Esophagus squamous epithelium (tissue), 5 donors: ENCODE data around the gene TNFSF12. TPM values are rescaled to one million over a fixed set of nuclear protein-coding genes. Genes with fewer than 3 reads are reported as not detected.
A peak's percentile ranks its signal among the peaks of the same experiment; 100 is the strongest.

ENCODE experiments used
- DNase-seq: peaks from one replicate; lab custom pipeline; 2025; lab: John Stamatoyannopoulos, UW
- H3K27ac ChIP-seq, 4 donors: fragments of 200-600 bp; sonication (generic); one replicate each; pipeline ENCODE4 v1.5.1; 2016 to 2019; ENCODE audit warnings: mild to moderate bottlenecking in 1 of 4
- H3K27me3 ChIP-seq, 4 donors: fragments of 200-600 bp; sonication (generic); 1 replicate in 3 of 4; 2 replicates in 1 of 4; pipeline versions ENCODE4 v1.5.1 to v1.6.0; 2017 to 2021; ENCODE audit warnings: antibody characterized with exemption in 1 of 4
- H3K36me3 ChIP-seq, 3 donors: fragments of 200-600 bp; sonication (generic); one replicate each; pipeline ENCODE4 v1.5.1; 2016 to 2019
- H3K4me1 ChIP-seq, 3 donors: fragments of 200-600 bp; sonication (generic); one replicate each; pipeline ENCODE4 v1.5.1; 2017 to 2019
- H3K4me3 ChIP-seq, 4 donors: fragments of 200-600 bp; sonication (generic); 1 replicate in 3 of 4; 2 replicates in 1 of 4; pipeline ENCODE4 v1.5.1; 2016 to 2019; ENCODE audit warnings: mild to moderate bottlenecking in 2 of 4, moderate library complexity in 1 of 4
- H3K9me3 ChIP-seq, 3 donors: fragments of 200-600 bp; sonication (generic); one replicate each; pipeline ENCODE4 v1.5.1; 2016 to 2019
- CTCF ChIP-seq, 6 experiments: fragments of 450-650 bp in 4 of 6; fragments of 200-600 bp in 2 of 6; sonication (generic) in 2 of 6; IDR thresholded peaks; one replicate each; pipeline ENCODE4 v1.5.1; 2016 to 2019; ENCODE audit warnings: antibody characterized with exemption in 6 of 6, mild to moderate bottlenecking in 4 of 6, moderate library complexity in 4 of 6
- POLR2A ChIP-seq, 4 donors: fragments of 450-650 bp; IDR thresholded peaks; one replicate each; pipeline ENCODE4 v1.6.1; 2017; ENCODE audit warnings: antibody characterized with exemption in 4 of 4, mild to moderate bottlenecking in 4 of 4, moderate library complexity in 3 of 4
- WGBS, 2 donors: methylation state at CpG; one replicate each; pipeline ENCODE4 v1.1.5; 2018; 5-methylcytosine and 5-hydroxymethylcytosine counted together
- intact Hi-C: fragments of 100-400 bp; cut with DNase I; formaldehyde crosslinking; loops from one replicate; pipeline ENCODE4 v1.15.0; 2022
- total RNA-seq, 4 donors: library from RNA; depleted of rRNA; stranded (reverse); fragments of >200 nt; gene quantifications; one replicate each; pipeline ENCODE4 v1.1.0, GENCODE V29; 2016
- donor health status: DM: yes; HTN: yes; CAD: no.

Gene TNFSF12
- total RNA-seq, 4 donors from 2014 or later: 3.5 to 41.6 (median 6.5) TPM

- Histone ChIP-seq H3K27ac (peak overlapping the region; percentile 97 to 100 (median 98)), H3K4me1 (peaks cover 36 to 59% (median 41%) of the 10 kb centered on the region in 3 donors), H3K4me3 (peak overlapping the region; percentile 73 to 100 (median 85)), H3K36me3 (peaks cover 40 to 78% (median 47%) of the 10 kb centered on the region in 3 donors), H3K9me3 (no peaks in the 10 kb centered on the region), H3K27me3 (no peaks in the 10 kb centered on the region)
- intact Hi-C loops: no loop called here
- TF ChIP-seq POLR2A (IDR thresholded peaks at IDR 0.05) (peak in 1 of 4 donors; percentile 55), CTCF (IDR thresholded peaks at IDR 0.05) (no peak)
- WGBS, 2 donors: 0 to 4% methylated on average over 5 to 12 of the region's 71 CpGs
- peak; percentile 69 for DNase-seq
These were observed 24.6 kb downstream of the TNFSF12 start for GRCh38 chr17:7573324-7574080.

GRCh38 chr17:7574176-7574953 lies 25.5 kb downstream of the TNFSF12 start:
- no peak for TF ChIP-seq POLR2A (IDR thresholded peaks at IDR 0.05)
- TF ChIP-seq CTCF (IDR thresholded peaks at IDR 0.05): no peak
- intact Hi-C loops: no loop called here
- H3K9me3 ChIP-seq: no peaks in the 10 kb centered on the region
- H3K4me3 ChIP-seq: peak overlapping the region; percentile 73 to 100 (median 85)
- peaks cover 40 to 68% (median 49%) of the 10 kb centered on the region in 3 donors for H3K4me1 ChIP-seq
- peaks cover 40 to 76% (median 50%) of the 10 kb centered on the region in 3 donors for H3K36me3 ChIP-seq
- H3K27me3 ChIP-seq: no peaks in the 10 kb centered on the region
- H3K27ac ChIP-seq: peak overlapping the region; percentile 97 to 100 (median 98)
- 14 to 25% methylated on average over 6 to 15 of the region's 15 CpGs for WGBS, 2 donors
- DNase-seq: no peak

DNA sequence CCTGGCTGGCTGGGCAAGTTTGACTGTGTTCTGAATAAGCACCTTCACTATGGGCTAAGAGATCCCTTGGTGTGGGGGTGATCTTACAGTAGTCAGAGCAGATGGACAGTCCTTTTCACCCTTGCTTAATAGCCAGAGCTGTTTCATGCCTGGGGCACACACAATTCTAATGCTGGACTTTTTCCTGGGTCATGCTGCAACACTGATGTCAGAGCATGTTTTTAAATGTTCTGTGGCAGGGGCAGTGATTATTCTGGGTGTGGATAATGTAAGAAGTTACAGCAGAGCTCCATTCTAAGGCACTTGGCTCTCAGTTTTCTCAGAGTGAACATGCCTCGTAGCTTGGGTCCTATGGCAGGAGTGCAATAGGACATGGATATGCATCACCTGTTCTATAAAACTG lies 26.6 kb downstream of the TNFSF12 start:
- peak overlapping the region in 2 of 4 donors; percentile 73 to 78 for H3K4me3 ChIP-seq
- 60 to 86% methylated on average over 1 of the region's 1 CpG for WGBS, 2 donors
- H3K27ac ChIP-seq: peak overlapping the region; percentile 97 to 100 (median 98)
- intact Hi-C loops: no loop called here
- DNase-seq: no peak
- H3K9me3 ChIP-seq: no peaks in the 10 kb centered on the region
- peaks cover 47 to 79% (median 60%) of the 10 kb centered on the region in 3 donors for H3K4me1 ChIP-seq
- no peak for TF ChIP-seq CTCF (IDR thresholded peaks at IDR 0.05)
- TF ChIP-seq POLR2A (IDR thresholded peaks at IDR 0.05): no peak
- no peaks in the 10 kb centered on the region for H3K27me3 ChIP-seq
- peaks cover 40 to 65% (median 48%) of the 10 kb centered on the region in 3 donors for H3K36me3 ChIP-seq

DNA sequence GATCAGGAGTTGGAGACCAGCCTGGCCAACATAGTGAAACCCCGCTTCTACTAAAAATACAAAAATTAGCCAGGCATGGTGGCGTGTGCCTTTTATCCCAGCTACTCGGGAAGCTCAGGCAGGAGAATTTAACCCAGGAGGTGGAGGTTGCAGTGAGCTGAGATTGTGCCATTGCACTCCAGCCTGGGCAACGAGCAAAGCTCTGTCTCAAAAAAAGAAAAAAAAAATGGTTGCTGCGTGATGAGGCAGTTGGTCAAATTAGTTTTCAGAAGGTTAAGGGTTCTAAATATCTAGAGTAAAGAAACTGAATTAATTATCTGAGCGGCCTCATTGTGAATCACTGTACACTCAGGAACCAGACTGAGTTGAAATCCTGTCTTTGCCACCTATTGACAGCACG lies 27.1 kb downstream of the TNFSF12 start:
- intact Hi-C loops: no loop called here
- Histone ChIP-seq H3K27me3 (no peaks in the 10 kb centered on the region), H3K27ac (peak overlapping the region; percentile 97 to 100 (median 98)), H3K4me1 (peaks cover 52 to 84% (median 65%) of the 10 kb centered on the region in 3 donors), H3K36me3 (peaks cover 40 to 60% (median 44%) of the 10 kb centered on the region in 3 donors), H3K4me3 (peak overlapping the region in 2 of 4 donors; percentile 73 to 78), H3K9me3 (no peaks in the 10 kb centered on the region)
- no peak for DNase-seq
- TF ChIP-seq POLR2A (IDR thresholded peaks at IDR 0.05) (no peak), CTCF (IDR thresholded peaks at IDR 0.05) (no peak)
- 45 to 51% methylated on average over 6 to 7 of the region's 7 CpGs for WGBS, 2 donors
